Dendritic cell treated with granulocyte-macrophage colony-stimulating factor and Interleukin-4, amounts not matched to agents 40 ng/mL and 50 ng/mL, for 4 days (primary cell): ENCODE results near the gene STIMATE.
A peak's percentile ranks its signal among the peaks of the same experiment; 100 is the strongest.

ENCODE experiments used
- H3K27ac Mint-ChIP-seq: one replicate; pipeline ENCODE4 v1.8.0; 2022; ENCODE audit warnings: mild to moderate bottlenecking, mixed read lengths
- H3K27me3 Mint-ChIP-seq: one replicate; pipeline ENCODE4 v1.8.0; 2022; ENCODE audit warnings: mild to moderate bottlenecking, mixed read lengths
- H3K36me3 Mint-ChIP-seq: one replicate; pipeline ENCODE4 v1.8.0; 2022; ENCODE audit warnings: low read depth, mixed read lengths
- H3K4me1 Mint-ChIP-seq: one replicate; pipeline ENCODE4 v1.8.0; 2022; ENCODE audit warnings: low read depth, mixed read lengths
- H3K4me3 Mint-ChIP-seq: one replicate; pipeline ENCODE4 v1.8.0; 2022; ENCODE audit warnings: mild to moderate bottlenecking, moderate library complexity, mixed read lengths
- H3K9me3 Mint-ChIP-seq: one replicate; pipeline ENCODE4 v1.8.0; 2022; ENCODE audit warnings: mixed read lengths
- intact Hi-C: fragments of 100-400 bp; cut with micrococcal nuclease; formaldehyde crosslinking; loops from one replicate; pipeline ENCODE4 v1.15.0; 2022

Gene STIMATE

DNA sequence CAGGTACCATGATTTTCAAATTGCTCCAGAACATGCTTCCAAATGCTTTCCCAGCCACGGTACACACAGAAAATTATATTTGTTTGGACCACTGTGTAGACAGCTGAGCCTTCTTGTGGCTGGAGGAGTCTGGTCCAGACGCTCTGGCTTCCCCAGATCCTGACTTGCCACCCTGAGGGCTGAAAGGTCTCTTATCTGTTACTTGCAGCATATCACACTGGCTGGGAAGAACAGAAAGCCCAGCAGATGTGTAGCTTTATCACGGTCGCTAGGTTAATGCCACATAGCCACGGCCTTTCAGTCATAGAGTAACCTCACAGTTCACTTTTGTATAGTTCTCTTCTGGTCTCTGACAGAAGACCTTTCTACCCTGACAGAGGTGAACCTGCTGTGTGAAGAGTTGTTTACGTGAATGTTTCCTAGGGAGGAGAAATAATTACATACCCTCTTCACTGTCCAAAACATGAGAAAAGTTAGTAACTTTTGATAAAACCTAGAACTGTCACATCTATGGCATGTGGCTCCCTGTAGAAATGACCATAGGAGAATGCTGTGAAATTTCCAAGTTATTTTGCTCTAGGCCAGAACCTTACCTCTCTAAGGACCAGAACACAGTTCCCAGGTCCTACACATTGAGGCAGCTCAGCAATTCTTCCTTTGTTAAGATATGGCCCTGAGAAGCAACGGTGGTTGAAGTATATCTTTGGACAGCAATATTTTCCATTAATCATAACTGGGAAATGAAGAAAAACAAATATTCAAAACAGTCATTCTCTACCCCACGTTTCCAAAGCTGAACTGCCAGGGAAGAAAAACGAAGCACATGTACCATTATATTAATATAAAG is 15.8 kb upstream of the STIMATE start:
- Mint-ChIP-seq H3K9me3 (no peaks in the 10 kb centered on the region), H3K4me3 (no peak overlapping the region), H3K36me3 (peaks cover 53% of the 10 kb centered on the region), H3K27me3 (no peaks in the 10 kb centered on the region), H3K4me1 (peaks cover 11% of the 10 kb centered on the region), H3K27ac (no peak overlapping the region)
- intact Hi-C loops, result no loop called here

DNA sequence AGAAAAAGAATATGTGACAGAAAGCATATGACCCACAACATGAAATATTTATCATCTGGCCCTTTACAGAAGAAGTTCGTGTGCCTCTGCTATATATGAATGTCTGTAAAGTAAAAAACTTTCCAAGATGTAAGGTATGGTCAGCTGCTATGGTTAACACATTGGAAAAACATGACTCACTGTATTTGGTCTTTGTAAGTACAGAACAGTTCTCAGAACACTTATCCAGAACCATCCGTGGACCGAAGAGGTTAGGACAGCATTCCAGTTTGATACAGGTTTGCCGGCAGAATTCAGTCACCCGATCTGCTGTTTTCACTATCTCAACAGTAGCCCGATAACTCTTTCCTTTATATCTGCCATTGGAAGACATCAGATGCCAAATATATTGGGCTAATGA is 13.5 kb upstream of the STIMATE start:
- peaks cover 11% of the 10 kb centered on the region for H3K4me1 Mint-ChIP-seq
- no peaks in the 10 kb centered on the region for H3K9me3 Mint-ChIP-seq
- H3K27ac Mint-ChIP-seq, result no peak overlapping the region
- peaks cover 65% of the 10 kb centered on the region for H3K36me3 Mint-ChIP-seq
- no peaks in the 10 kb centered on the region for H3K27me3 Mint-ChIP-seq
- intact Hi-C loops, result no loop called here
- H3K4me3 Mint-ChIP-seq, result no peak overlapping the region

DNA sequence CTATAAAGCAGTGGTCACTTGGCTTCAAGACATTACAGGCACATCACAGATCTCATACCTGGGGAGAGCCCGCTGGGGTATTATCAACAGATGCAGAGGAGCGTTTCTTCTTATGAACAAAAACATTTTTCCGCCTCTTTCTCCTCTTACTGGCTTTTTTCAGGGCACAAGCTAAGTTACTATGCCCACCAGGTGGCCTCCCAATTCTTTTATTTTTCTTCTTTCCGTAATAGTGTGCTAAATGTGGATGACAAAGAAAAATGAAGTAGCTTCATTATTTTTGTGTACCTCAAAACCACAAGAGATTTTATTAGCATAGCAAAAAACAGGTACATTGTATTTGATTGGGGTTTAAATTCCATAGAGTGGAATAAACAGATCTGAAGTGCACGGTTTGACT is 10.1 kb upstream of the STIMATE start:
- Mint-ChIP-seq H3K9me3 (no peaks in the 10 kb centered on the region), H3K36me3 (peaks cover 73% of the 10 kb centered on the region), H3K4me3 (no peak overlapping the region), H3K4me1 (no peaks in the 10 kb centered on the region), H3K27me3 (no peaks in the 10 kb centered on the region), H3K27ac (no peak overlapping the region)
- intact Hi-C loops, result no loop called here

DNA sequence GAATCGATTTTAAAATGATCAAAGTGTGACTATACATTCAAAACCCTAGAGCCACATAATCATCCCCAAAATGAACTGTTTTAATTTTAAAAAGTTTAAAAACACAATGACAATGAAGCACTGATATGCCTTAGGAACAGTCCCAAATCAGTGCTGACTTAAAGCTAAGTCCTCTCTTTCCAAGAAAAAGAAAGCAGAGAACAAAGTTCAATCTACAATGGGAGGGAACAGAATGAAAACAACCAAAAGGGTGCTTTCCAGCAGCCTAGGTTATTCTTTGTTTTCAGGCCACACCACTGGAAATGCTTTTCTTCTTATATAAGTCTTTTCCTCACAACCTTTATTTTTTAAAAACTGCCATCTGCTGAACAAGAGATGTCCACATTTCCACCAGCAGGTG is 7.2 kb upstream of the STIMATE start:
- Mint-ChIP-seq H3K4me1 (no peaks in the 10 kb centered on the region), H3K36me3 (peaks cover 53% of the 10 kb centered on the region), H3K27me3 (no peaks in the 10 kb centered on the region), H3K4me3 (no peak overlapping the region), H3K27ac (no peak overlapping the region), H3K9me3 (no peaks in the 10 kb centered on the region)
- intact Hi-C loops, result no loop called here

DNA sequence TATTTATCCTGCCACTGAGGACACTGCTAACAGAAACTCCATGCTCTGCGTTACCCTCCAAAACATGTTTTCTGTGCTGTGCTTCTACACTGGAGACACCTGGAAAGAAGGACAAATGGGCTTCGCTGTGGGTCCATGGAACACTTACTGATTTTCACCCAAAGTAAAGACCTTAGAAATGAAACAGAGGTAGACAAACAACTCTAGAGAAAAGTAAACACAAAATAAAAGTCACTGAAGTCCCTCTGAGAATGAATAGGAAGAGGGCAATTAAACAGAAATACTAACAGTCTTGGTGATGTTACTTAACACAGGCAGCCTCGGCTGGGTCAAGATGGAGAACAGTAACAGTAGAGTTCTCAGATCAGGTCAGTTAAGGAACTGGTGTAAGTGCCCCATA is 6.7 kb upstream of the STIMATE start:
- Mint-ChIP-seq H3K9me3 (no peaks in the 10 kb centered on the region), H3K4me1 (no peaks in the 10 kb centered on the region), H3K4me3 (no peak overlapping the region), H3K27me3 (no peaks in the 10 kb centered on the region), H3K36me3 (peaks cover 52% of the 10 kb centered on the region), H3K27ac (no peak overlapping the region)
- intact Hi-C loops, result no loop called here

DNA sequence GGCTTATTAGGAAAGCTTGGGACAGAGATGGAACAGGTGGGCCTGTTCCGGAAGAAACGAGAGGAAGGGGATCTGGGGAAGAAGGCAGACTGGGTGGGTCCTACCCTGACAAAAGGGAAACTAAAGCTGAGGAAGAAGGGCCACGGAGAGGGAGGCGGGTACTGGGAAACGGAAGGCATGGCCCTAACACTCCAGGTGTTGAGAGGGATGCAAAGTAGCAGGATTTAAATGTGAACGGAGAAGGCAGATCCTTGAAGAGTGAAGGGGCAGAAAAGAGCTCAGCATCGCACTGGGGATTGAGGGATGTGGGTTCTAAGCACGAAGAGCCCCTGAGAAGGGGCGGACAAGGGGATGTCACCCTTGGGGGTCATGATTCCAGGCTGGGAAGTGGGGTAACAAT is 735 bp downstream of the STIMATE start:
- Mint-ChIP-seq H3K4me3 (peak overlapping the region; percentile 90), H3K27me3 (no peaks in the 10 kb centered on the region), H3K27ac (peak overlapping the region; percentile 84), H3K9me3 (no peaks in the 10 kb centered on the region), H3K4me1 (peaks cover 58% of the 10 kb centered on the region), H3K36me3 (peaks cover 21% of the 10 kb centered on the region)
- intact Hi-C loops, result no loop called here

DNA sequence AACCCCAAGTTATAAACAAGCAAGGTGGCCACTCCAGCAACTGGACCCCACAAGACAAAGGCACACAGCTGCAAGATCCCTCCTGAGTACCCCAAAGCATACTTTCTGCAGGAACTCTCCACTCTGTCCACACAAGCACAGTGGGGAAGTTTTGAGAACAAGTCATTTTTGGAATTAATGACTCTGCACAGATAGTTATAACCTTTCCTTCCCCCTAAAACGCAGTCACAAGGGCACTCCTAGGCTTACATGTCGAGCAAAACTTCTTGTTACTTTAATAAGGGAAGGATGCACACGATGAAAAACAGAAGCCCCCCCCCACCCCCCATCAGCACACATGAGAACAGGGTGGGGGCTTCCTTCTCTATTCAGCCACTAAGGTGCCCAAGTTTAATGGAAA is 1.2 kb downstream of the STIMATE start:
- intact Hi-C loops, result no loop called here
- peak overlapping the region; percentile 84 for H3K27ac Mint-ChIP-seq
- no peaks in the 10 kb centered on the region for H3K27me3 Mint-ChIP-seq
- peak overlapping the region; percentile 90 for H3K4me3 Mint-ChIP-seq
- no peaks in the 10 kb centered on the region for H3K9me3 Mint-ChIP-seq
- H3K4me1 Mint-ChIP-seq, result peaks cover 61% of the 10 kb centered on the region
- peaks cover 21% of the 10 kb centered on the region for H3K36me3 Mint-ChIP-seq

DNA sequence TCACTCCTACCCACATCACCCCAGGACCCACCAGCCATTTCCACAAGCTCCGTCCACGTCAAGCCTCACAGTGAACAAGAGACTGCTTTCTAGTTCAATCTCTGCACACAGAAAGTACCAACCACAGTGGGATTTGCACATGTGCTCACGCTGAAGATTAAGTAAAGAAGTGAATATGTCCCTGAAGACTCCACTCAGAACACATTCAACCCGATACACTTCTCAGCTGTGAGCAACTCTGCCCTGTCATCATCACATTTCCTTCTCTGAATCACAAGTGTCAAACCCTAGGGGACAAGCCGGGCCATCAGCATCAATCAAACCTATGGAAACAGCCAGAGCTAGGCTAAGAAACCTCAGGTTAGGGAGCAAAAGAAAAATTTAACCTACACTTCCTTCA is 1.9 kb downstream of the STIMATE start:
- Mint-ChIP-seq H3K27ac (peak overlapping the region; percentile 84), H3K9me3 (no peaks in the 10 kb centered on the region), H3K4me3 (no peak overlapping the region), H3K36me3 (peaks cover 23% of the 10 kb centered on the region), H3K27me3 (no peaks in the 10 kb centered on the region), H3K4me1 (peaks cover 69% of the 10 kb centered on the region)
- intact Hi-C loops, result no loop called here

DNA sequence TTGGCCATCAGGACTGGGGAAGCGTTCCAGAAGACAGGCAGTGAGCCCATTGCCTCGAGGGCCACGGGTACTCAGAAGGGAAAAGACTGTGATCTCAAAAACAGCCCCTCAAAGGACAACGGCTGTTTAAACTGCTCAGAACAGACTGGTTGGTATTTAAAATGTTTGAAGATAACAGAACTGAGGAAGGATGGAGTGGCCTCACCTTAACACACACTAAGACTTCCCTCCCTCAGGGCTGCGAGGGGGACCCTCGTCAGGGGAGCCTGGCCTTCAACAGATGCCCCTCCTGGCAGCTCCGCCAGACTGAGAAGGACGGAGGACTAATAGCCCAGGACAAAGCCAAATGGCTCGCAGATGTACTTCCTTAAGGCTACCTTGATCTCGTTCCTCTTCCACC is 2.6 kb downstream of the STIMATE start:
- H3K27me3 Mint-ChIP-seq, result no peaks in the 10 kb centered on the region
- peak overlapping the region; percentile 84 for H3K27ac Mint-ChIP-seq
- H3K4me3 Mint-ChIP-seq, result no peak overlapping the region
- peaks cover 75% of the 10 kb centered on the region for H3K4me1 Mint-ChIP-seq
- H3K9me3 Mint-ChIP-seq, result no peaks in the 10 kb centered on the region
- H3K36me3 Mint-ChIP-seq, result peaks cover 29% of the 10 kb centered on the region
- intact Hi-C loops, result no loop called here

DNA sequence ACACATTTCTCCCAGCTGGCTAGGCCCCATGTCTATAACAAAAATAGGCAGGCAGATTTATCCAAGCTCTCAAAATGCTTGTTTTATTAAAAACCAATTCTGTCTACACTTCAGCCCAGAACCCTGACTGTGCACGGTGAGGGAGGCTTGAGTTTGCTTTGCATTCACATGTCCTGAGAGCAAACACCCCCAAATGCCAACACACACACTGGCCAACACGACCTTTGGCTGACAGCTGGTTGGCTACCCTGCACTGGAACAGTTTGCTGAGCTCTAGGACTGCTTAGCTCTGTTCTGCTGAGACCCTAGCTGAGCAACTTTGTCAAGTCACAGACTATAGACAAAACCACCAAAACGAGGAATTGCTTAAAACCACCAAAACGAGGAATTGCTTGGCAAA is 3.6 kb downstream of the STIMATE start:
- intact Hi-C loops, result no loop called here
- H3K27me3 Mint-ChIP-seq, result no peaks in the 10 kb centered on the region
- H3K27ac Mint-ChIP-seq, result peak overlapping the region; percentile 85
- peak overlapping the region; percentile 57 for H3K4me3 Mint-ChIP-seq
- no peaks in the 10 kb centered on the region for H3K9me3 Mint-ChIP-seq
- H3K4me1 Mint-ChIP-seq, result peaks cover 77% of the 10 kb centered on the region
- peaks cover 36% of the 10 kb centered on the region for H3K36me3 Mint-ChIP-seq

DNA sequence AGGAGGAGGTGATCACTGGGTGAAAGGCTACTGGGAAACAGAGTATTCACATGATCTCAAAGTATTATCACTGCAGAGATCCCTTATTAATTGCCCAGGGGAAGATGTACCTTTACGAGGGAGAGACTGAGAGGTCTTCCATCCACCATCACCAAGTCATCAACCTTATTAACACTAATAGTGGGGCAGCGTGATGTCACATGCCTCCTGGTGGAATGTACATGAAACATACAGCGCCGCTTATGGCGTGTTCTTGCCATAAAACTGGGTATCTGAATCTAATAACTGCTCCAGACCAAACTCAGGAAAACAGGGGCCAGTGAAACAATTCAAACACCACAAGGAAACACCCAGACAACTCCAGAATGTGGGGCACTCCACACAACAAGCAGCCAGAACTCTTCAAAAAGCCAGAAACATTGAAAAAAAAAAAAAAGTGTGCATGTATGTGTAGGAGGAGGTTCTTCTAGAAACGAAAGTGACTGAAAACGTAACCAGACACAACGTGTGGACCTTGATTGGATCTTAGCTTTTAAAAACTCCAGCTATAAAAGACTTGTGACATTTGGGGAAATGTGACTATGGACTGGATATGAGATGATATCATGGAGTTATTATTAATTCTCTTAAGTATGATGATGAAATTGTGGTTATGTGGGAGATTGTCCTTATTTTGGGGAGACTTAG is 4.6 kb downstream of the STIMATE start:
- Mint-ChIP-seq H3K4me1 (peaks cover 71% of the 10 kb centered on the region), H3K4me3 (peak overlapping the region; percentile 57), H3K27me3 (no peaks in the 10 kb centered on the region), H3K36me3 (peaks cover 36% of the 10 kb centered on the region), H3K9me3 (no peaks in the 10 kb centered on the region), H3K27ac (peak overlapping the region; percentile 85)
- intact Hi-C loops, result no loop called here

DNA sequence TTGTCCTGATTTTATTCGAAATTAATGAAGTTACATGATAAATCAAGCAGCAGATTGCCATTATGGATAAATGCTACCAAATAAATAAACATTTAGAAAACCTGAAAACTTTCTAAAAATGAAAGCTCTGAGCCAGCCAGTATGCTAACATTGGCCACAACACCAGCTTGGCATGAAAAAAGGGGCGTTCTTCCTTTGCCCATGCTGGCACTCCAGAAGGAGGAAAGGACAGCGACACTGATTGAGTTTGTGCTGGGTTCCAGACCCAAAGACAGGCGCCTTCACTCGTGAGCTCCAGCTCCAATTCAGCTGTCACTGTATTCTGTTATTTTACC is 5.1 kb downstream of the STIMATE start:
- no peaks in the 10 kb centered on the region for H3K27me3 Mint-ChIP-seq
- H3K4me1 Mint-ChIP-seq, result peaks cover 70% of the 10 kb centered on the region
- peaks cover 36% of the 10 kb centered on the region for H3K36me3 Mint-ChIP-seq
- peak overlapping the region; percentile 85 for H3K27ac Mint-ChIP-seq
- H3K4me3 Mint-ChIP-seq, result no peak overlapping the region
- no peaks in the 10 kb centered on the region for H3K9me3 Mint-ChIP-seq
- intact Hi-C loops, result no loop called here

DNA sequence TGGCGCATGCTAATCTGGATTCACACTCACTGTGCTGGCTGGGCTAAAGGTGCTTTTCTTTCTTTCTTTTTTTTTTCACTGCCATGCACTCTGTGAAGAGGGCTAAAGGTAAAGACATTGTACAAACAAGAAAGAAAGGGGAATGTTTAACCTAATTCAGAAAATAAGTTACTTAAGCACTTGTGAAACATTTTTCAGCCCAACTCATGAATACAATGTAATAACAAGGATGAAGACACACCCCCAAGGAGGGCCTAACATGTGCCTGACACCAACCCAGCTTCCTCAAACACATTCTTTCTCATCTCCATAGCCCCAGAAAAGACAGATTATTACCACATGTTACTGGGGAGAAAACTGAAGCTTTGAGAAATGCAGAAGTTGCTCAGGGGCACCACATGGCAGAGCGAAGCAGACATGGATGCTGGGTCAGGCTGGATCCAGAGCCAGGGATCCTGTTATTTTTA is 5.7 kb downstream of the STIMATE start:
- Mint-ChIP-seq H3K9me3 (no peaks in the 10 kb centered on the region), H3K36me3 (peaks cover 32% of the 10 kb centered on the region), H3K27me3 (no peaks in the 10 kb centered on the region), H3K27ac (peak overlapping the region; percentile 85), H3K4me1 (peaks cover 66% of the 10 kb centered on the region), H3K4me3 (no peak overlapping the region)
- intact Hi-C loops, result no loop called here

DNA sequence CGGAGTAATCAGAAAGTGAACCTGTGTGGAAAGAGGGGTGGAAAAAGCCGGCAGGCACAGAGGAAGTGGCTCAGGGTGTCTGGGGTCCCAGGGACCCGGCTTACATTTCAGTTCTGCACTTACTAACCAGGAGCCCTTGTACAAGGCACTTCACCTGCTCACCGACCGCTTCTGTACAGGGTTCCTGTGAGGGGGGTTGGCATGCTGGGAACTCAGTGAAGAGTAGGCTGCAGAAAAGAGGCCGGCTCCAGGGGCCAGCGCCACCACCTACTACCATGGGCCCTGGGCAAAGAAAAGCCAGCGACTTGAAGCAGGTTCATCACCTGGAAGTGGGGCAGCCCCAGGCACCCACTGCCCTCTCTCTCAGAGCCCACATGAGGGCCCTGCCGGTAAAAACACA is 6.2 kb downstream of the STIMATE start:
- Mint-ChIP-seq H3K27ac (peak overlapping the region; percentile 85), H3K36me3 (peaks cover 30% of the 10 kb centered on the region), H3K4me1 (peaks cover 62% of the 10 kb centered on the region), H3K27me3 (no peaks in the 10 kb centered on the region), H3K4me3 (no peak overlapping the region), H3K9me3 (no peaks in the 10 kb centered on the region)
- intact Hi-C loops, result no loop called here
